DMS 273 (cell line): ENCODE results near the gene UGT1A7.
"Not testable (repeated sequence)": the region's sequence is repeated elsewhere in the genome, so short reads cannot be mapped to it uniquely, and the experiment has no call there.

Experiments
- DNase-seq: peaks from one replicate; lab custom pipeline; 2025; ENCODE audit not compliant: unreplicated experiment; lab: John Stamatoyannopoulos, UW

Gene UGT1A7

GRCh38 chr2:233712611-233713261 lies 31.0 kb downstream of the UGT1A7 start, which contains the start of gene UGT1A5:
Gene UGT1A5 (plus strand): TSS chr2:233712907. CDS start chr2:233712992, 85 bp downstream.
- no peak for DNase-seq

- no peak for DNase-seq
Observed at GRCh38 chr2:233713262-233713615, 31.5 kb downstream of the UGT1A7 start.

GRCh38 chr2:233714121-233714520 lies 32.4 kb downstream of the UGT1A7 start:
- no peak for DNase-seq

- DNase-seq: no peak
Observed at GRCh38 chr2:233718552-233718951, 36.9 kb downstream of the UGT1A7 start, which contains the start of gene UGT1A4. Gene UGT1A4 (plus strand): TSS chr2:233718736. CDS start chr2:233718821, 85 bp downstream.

- no peak for DNase-seq
Observed at GRCh38 chr2:233728723-233729301, 47.1 kb downstream of the UGT1A7 start, which contains the start of gene UGT1A3. Gene UGT1A3 (plus strand): TSS chr2:233729042. CDS start chr2:233729127, 85 bp downstream.

GRCh38 chr2:233736868-233737653 lies 55.4 kb downstream of the UGT1A7 start:
- not testable (repeated sequence) for DNase-seq

- no peak for DNase-seq
Observed at GRCh38 chr2:233740870-233741269, 59.2 kb downstream of the UGT1A7 start.

GRCh38 chr2:233743464-233744259 lies 62.0 kb downstream of the UGT1A7 start:
- DNase-seq: no peak

GRCh38 chr2:233745073-233745755 lies 63.5 kb downstream of the UGT1A7 start:
- DNase-seq: no peak

GRCh38 chr2:233745838-233746237 lies 64.1 kb downstream of the UGT1A7 start:
- DNase-seq: not testable (repeated sequence)

GRCh38 chr2:233746475-233747282 lies 65.0 kb downstream of the UGT1A7 start:
- DNase-seq: no peak

GRCh38 chr2:233747283-233747544 lies 65.5 kb downstream of the UGT1A7 start:
- no peak for DNase-seq

- DNase-seq: not testable (repeated sequence)
Observed at GRCh38 chr2:233750689-233751088, 69.0 kb downstream of the UGT1A7 start.

GRCh38 chr2:233751212-233752009 lies 69.7 kb downstream of the UGT1A7 start:
- not testable (repeated sequence) for DNase-seq

GRCh38 chr2:233754872-233755611 lies 73.3 kb downstream of the UGT1A7 start:
- no peak for DNase-seq

GRCh38 chr2:233756429-233757081 lies 74.9 kb downstream of the UGT1A7 start:
- DNase-seq: no peak

- no peak for DNase-seq
Observed at GRCh38 chr2:233758141-233758540, 76.4 kb downstream of the UGT1A7 start.

GRCh38 chr2:233758849-233759248 lies 77.1 kb downstream of the UGT1A7 start:
- DNase-seq: no peak
